Measurements from ENCODE around the gene TRIM62.
A peak's percentile ranks its signal among the peaks of the same experiment; 100 is the strongest.

Gene TRIM62

DNA sequence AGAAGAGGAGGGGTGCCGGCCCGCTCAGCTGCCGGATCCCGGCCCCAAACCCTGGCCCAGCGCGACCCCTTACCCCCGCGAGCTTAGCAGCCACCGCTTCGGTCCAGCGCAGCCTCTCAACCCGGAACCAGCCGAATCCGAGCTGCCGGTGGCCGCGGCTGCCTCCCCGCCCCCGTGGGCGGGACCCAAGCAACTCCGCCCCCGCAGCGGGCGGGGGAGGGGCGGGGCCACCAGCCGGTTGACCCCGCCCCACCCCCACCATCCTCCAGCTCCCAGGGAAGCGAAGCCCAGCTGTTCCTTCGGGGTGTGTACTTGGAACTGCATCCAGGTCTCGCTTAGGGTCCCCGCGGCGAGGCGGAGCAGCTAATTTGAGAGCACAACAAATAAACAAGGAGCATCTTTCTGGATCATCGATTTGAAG, at the start of gene TRIM62:
TSS of gene TRIM62 (minus strand) at position 123 of the 421 bp plus-strand sequence. CDS start 611 bp downstream, outside the sequence.
- DNase-seq (ENCODE audit: low spot score), result peak; percentile 98

DNA sequence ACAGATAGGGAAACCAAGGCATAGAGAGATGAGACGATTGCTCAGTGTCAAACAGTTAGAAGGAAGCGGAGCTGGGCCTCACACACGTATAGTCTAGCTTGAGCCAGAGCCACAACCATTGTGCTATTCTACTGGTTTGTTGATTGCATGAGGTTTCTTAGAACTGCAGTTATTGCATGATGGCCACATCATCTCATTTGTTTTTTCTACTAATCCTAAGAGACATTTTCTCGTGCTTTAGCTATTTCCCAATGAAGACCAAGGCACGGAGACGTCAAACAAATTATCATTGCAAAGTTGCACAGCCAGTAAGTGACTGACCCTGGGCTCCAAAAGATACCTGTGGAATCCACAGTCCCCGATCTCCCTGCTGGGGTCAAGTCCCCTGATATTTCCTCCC, 49.3 kb upstream of the TRIM62 start:
- DNase-seq (ENCODE audit: low spot score), result no peak

DNA sequence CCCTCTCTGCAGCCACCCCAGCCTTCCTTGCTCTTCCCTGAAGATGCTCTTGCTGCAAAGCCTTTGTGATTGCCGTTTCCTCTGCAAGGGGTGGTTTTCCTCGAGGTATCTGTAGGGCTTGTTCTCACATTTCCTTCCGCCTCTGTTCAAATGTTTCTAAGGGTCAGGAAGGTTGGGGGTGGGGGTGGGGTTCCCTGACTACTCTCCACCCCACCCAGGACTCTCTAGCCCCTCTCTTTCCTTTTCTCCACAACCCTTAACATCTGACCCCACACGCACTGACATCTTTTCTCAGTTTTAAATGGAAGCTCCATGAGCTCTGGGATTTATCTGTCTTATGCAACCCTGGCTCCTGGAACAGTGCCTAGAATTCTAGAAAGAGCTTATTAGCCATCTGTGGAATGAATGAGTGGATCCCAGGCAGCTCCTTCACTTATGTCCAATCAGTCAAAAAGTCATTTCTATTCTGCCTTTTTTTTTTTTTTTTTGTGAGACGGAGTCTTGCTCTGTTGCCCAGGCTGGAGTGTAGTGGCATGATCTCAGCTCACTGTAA, 47.2 kb upstream of the TRIM62 start:
- DNase-seq (ENCODE audit: low spot score), result peak; percentile 84

DNA sequence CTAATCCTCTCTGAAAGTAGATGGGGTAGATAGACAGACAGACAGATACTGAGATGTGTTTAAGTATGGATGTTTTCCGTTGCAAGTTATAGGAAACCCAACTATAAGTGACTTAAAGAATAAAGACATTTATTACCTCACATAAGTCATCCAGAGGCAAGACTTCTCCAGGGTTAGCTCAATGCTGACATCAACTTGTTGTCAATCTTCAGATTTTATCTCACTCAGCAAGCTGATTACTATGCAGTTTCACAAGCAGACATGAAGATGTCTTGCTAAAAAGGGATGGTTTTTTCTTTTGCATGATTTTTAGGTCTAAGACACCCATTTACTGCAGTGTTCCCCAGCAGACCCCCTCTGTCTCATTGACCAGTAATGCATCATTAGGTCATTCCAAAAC, 43.7 kb upstream of the TRIM62 start:
- DNase-seq (ENCODE audit: low spot score), result no peak

- DNase-seq (ENCODE audit: low spot score), result no peak
Observed at GRCh38 chr1:33224166-33224707, 42.4 kb upstream of the TRIM62 start.

- no peak for DNase-seq (ENCODE audit: low spot score)
Observed at GRCh38 chr1:33222381-33222780, 40.5 kb upstream of the TRIM62 start.

- no peak for DNase-seq (ENCODE audit: low spot score)
Observed at GRCh38 chr1:33221385-33221758, 39.5 kb upstream of the TRIM62 start.

- DNase-seq (ENCODE audit: low spot score), result no peak
Observed at GRCh38 chr1:33220676-33221384, 39.0 kb upstream of the TRIM62 start.

GRCh38 chr1:33219886-33220661, 38.2 kb upstream of the TRIM62 start:
- DNase-seq (ENCODE audit: low spot score), result no peak

- DNase-seq (ENCODE audit: low spot score), result no peak
Observed at GRCh38 chr1:33211972-33212371, 30.1 kb upstream of the TRIM62 start.

DNA sequence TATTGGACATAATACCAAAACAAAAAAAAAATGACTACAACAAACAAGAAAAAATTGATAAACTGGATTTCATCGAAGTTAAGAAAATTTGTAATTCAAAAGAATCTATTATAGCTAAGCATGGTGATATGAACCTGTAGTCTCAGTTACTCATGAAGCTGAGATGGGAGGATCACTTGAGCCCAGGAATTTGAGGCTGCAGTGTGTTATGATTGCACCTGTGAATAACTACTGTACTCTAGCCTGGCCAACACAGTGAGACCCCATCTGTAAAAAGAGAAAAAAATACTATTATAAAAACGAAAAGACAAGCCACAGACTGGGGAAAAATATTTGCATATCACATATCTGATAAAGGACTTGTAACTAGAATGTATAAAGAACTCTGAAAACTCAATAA, 24.5 kb upstream of the TRIM62 start:
- DNase-seq (ENCODE audit: low spot score), result no peak

GRCh38 chr1:33195556-33195955, 13.7 kb upstream of the TRIM62 start:
- no peak for DNase-seq (ENCODE audit: low spot score)

GRCh38 chr1:33191731-33192275, 10.0 kb upstream of the TRIM62 start:
- no peak for DNase-seq (ENCODE audit: low spot score)

GRCh38 chr1:33190701-33191100, 8.9 kb upstream of the TRIM62 start:
- DNase-seq (ENCODE audit: low spot score), result no peak

DNA sequence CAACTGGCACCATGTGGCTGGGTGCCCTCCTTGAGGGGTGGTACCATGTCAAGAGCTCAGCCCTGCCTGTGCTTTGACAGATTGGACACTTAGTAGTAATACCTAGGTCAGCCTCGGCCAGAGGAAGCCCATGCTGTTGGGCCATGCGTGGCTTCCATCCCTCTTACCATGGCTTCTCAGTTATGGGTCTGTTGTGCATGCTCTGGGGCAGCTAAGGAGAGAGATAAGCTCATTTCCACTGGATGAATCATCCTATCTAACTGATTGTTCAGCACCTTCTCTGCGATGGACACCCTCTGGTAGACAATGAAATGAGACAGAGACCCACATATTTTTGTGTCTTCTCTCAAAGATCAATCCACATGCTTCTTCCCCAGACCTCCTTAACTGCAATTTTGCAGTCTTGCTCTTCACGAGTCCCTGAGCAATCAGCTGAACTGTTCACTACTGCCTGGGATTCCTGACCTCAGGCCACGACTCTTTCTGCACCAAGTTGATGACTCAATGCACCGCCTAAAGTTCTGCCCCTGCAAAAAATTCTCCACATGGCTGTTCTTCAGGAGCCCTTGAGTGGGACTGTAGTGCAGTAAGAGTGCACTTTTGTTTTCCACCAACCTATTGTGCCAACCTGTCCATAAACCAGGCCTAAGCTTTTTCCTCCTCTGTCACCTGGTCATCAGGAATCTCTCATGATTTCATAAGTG, 6.9 kb upstream of the TRIM62 start:
- peak; percentile 40 for DNase-seq (ENCODE audit: low spot score)

- no peak for DNase-seq (ENCODE audit: low spot score)
Observed at GRCh38 chr1:33186936-33187335, 5.1 kb upstream of the TRIM62 start.

GRCh38 chr1:33185541-33185940, 3.7 kb upstream of the TRIM62 start:
- DNase-seq (ENCODE audit: low spot score), result no peak

DNA sequence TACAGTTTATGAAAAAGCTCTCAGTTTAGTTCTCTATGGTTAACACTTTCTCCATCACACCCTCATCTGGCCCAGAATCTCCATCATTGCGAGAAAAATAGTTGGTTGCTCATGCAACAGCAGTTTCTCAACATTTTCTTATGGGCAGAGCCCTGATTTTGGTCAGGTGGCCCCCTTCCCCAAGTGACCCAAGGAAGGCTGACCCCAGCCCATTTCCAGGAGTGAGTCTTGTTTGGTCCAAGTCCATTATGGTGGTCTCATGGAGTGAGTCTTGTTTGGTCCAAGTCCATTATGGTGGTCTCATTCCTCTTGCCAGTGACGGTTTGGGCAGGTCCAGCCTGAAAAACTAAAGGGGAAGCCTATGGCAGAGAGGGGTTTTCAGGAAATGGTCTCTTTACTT, 1.5 kb upstream of the TRIM62 start:
- DNase-seq (ENCODE audit: low spot score), result no peak

DNA sequence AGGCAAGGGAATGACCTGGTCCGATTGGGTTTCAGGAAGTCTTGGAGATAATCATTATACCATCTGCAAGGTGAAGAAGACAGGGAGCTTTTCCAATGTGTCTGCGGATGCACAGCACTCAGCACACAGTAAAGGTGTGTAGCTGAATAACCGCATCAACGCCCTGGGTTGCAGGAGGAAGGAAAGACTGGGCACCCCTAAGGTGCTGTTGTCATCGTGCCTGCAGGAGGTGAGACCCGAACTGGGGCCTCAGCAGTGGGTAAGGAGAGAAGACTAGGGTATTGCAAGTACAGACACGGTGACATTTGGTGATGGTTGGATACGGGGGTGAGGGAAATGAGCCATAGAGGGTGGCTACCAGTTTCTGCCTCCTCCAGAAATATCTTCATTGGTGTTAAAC, 1.1 kb upstream of the TRIM62 start:
- no peak for DNase-seq (ENCODE audit: low spot score)

GRCh38 chr1:33182401-33182841, 578 bp upstream of the TRIM62 start:
- peak; percentile 44 for DNase-seq (ENCODE audit: low spot score)

DNA sequence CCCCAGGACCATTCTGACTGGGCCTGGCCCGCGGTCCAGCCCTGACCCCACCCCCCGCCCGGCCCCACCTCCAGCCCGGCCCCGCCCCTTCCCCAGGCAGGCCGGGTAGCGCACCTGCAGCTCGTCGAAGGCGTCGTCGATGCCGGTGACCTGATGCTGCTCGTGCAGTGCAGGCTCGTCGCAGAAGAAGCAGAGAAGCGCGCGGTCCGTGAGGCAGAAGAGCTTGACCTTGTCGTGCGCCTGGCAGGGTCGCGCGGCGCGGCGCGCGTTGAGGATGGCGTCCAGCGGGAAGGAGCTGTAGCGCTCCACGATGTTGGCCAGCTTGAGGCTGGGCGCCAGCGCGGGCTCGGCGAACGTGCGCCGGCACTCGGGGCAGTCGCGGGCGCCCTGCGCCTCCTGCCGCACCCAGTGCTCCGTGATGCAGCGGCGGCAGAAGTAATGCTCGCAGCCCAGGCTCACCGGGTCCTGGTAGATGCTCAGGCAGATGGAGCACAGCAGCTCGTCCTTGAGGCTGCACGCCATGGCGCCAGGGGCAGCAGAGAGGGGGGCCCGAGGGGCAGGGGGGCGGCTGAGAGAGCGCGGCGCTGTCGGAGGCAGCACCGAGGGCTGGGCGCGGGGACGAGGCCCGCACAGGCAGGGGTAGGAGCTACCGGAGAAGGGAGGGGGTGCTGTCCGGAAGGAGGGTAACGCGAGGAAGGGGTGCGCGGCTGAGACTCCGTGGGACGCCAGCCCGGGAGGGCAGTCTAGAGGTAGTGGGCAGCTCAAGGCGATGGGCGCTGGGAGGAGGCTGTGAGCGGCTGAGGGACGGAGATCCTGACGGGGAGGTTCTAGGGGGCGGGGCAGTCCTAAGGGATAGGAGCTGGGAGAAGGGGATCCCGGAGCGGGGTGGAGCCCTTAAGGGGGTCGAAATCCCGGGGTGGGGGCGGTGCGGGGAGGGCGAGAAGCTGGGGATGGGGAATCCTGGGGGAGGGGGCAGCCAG, 642 bp downstream of the TRIM62 start:
- DNase-seq (ENCODE audit: low spot score), result peak; percentile 61

Data from AG20443 (cell line).